Stomach smooth muscle (tissue), 2 donors: Measurements from ENCODE around the gene ZEB2.

Experiments
- H3K27ac ChIP-seq: one replicate; pipeline ENCODE4 v1.7.0; 2013; ENCODE audit warnings: mild to moderate bottlenecking, low read length, inconsistent platforms
- H3K27me3 ChIP-seq, 2 donors: one replicate each; pipeline ENCODE4 v1.7.0; 2013; ENCODE audit warnings: low read length in 2 of 2; ENCODE audit not compliant: insufficient read depth in 2 of 2, control insufficient read depth in 1 of 2
- H3K36me3 ChIP-seq, 2 donors: one replicate each; pipeline ENCODE4 v1.7.0; 2013; ENCODE audit warnings: low read length in 2 of 2; ENCODE audit not compliant: control insufficient read depth in 2 of 2, insufficient read depth in 2 of 2
- H3K4me1 ChIP-seq: one replicate; pipeline ENCODE4 v1.7.0; 2013; ENCODE audit warnings: low read length; ENCODE audit not compliant: control insufficient read depth, insufficient read depth
- H3K4me3 ChIP-seq, 2 donors: one replicate each; pipeline ENCODE4 v1.7.0; 2013; ENCODE audit warnings: low read length in 2 of 2
- H3K9ac ChIP-seq, 2 donors: one replicate each; pipeline ENCODE4 v1.7.0; 2013; ENCODE audit warnings: low read length in 2 of 2, mild to moderate bottlenecking in 1 of 2
- H3K9me3 ChIP-seq, 2 donors: one replicate each; pipeline ENCODE4 v1.7.0; 2013; ENCODE audit warnings: low read length in 2 of 2; ENCODE audit not compliant: control insufficient read depth in 2 of 2
- donor health status: healthy.
- donor health status: Pancreatic carcinoma.

The ZEB2 gene

GRCh38 chr2:144548532-144549191 lies 28.7 kb upstream of the ZEB2 start:
- H3K36me3 ChIP-seq = no peaks in the 10 kb centered on the region
- H3K27me3 ChIP-seq = no peaks in the 10 kb centered on the region
- H3K9ac ChIP-seq = no peak overlapping the region
- no peak overlapping the region for H3K4me3 ChIP-seq
- H3K27ac ChIP-seq = no peak overlapping the region
- H3K4me1 ChIP-seq = no peaks in the 10 kb centered on the region
- H3K9me3 ChIP-seq = peaks cover 0 to 3% of the 10 kb centered on the region in 2 donors

DNA sequence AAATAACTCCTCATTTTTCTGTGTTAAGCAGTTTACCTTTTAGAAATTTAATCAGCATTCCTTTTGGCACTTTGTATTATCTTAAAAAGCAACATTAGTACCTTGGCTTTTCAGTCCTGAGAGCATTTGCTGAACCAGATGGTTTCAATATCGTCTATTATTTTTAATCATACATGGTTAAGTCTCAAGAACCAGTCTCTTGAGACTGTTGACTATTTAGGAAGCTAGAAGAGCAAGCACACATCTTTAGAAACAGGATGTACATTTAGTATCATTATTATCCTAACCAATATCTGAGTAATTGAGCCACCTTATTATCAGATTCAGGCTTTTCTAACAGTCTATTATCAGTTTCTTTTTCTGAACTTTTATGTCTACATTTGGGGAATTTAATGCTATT lies 28.2 kb upstream of the ZEB2 start:
- Histone ChIP-seq H3K27ac (no peak overlapping the region), H3K36me3 (no peaks in the 10 kb centered on the region), H3K4me3 (no peak overlapping the region), H3K27me3 (no peaks in the 10 kb centered on the region), H3K9me3 (peaks cover 0 to 3% of the 10 kb centered on the region in 2 donors), H3K9ac (no peak overlapping the region), H3K4me1 (no peaks in the 10 kb centered on the region)

- Histone ChIP-seq H3K27ac (no peak overlapping the region), H3K9me3 (peaks cover 0 to 3% of the 10 kb centered on the region in 2 donors), H3K36me3 (no peaks in the 10 kb centered on the region), H3K9ac (no peak overlapping the region), H3K4me1 (no peaks in the 10 kb centered on the region), H3K4me3 (no peak overlapping the region), H3K27me3 (no peaks in the 10 kb centered on the region)
These were observed 27.6 kb upstream of the ZEB2 start for GRCh38 chr2:144547494-144547893.

DNA sequence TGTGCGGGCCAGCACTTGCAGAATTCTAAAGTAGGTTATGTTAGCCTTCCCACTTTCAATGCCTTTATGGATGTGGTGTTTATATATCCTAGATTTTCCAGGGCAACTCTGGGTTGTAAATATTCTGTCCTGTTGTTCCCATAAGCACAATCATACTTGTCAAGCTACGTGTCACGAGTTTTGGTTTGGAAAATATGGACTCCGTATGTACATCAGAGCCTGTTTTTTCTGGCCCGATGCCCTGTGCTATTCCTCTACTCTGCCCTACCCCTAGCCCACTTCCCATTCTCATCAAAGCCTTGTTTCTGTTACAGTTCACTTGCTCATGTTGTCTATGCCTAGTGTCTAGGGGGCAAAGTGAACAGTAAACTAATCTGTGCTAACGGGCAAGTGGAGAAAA lies 27.0 kb upstream of the ZEB2 start:
- H3K36me3 ChIP-seq = no peaks in the 10 kb centered on the region
- no peaks in the 10 kb centered on the region for H3K4me1 ChIP-seq
- no peak overlapping the region for H3K9ac ChIP-seq
- H3K9me3 ChIP-seq = peaks cover 0 to 3% of the 10 kb centered on the region in 2 donors
- H3K4me3 ChIP-seq = no peak overlapping the region
- H3K27me3 ChIP-seq = no peaks in the 10 kb centered on the region
- H3K27ac ChIP-seq = no peak overlapping the region

GRCh38 chr2:144545787-144546186 lies 25.9 kb upstream of the ZEB2 start:
- Histone ChIP-seq H3K27ac (no peak overlapping the region), H3K9ac (no peak overlapping the region), H3K9me3 (no peaks in the 10 kb centered on the region), H3K27me3 (no peaks in the 10 kb centered on the region), H3K36me3 (no peaks in the 10 kb centered on the region), H3K4me3 (no peak overlapping the region), H3K4me1 (no peaks in the 10 kb centered on the region)

GRCh38 chr2:144544053-144544452 lies 24.1 kb upstream of the ZEB2 start:
- no peaks in the 10 kb centered on the region for H3K27me3 ChIP-seq
- H3K9me3 ChIP-seq = no peaks in the 10 kb centered on the region
- H3K4me1 ChIP-seq = no peaks in the 10 kb centered on the region
- H3K9ac ChIP-seq = no peak overlapping the region
- no peak overlapping the region for H3K4me3 ChIP-seq
- no peak overlapping the region for H3K27ac ChIP-seq
- H3K36me3 ChIP-seq = no peaks in the 10 kb centered on the region

DNA sequence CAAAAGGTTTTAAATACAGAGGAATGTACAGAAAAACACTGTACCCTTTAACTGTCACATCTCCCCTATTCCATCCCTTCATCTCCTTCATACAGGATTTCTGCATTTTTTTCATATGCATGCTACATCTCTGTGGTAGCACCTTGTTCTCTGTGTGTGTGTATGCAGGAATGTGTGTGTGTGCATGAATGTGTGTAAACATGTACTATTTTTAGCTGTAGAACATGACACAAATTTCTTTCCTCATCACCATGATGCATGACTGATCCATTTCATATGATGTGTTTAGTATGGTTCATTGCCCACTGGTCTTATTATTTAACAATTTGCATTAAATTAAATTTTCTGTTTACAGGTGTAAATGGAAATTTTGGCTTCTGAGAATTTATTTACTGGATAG lies 21.5 kb upstream of the ZEB2 start:
- no peak overlapping the region for H3K27ac ChIP-seq
- no peak overlapping the region for H3K9ac ChIP-seq
- H3K4me3 ChIP-seq = no peak overlapping the region
- no peaks in the 10 kb centered on the region for H3K4me1 ChIP-seq
- H3K36me3 ChIP-seq = no peaks in the 10 kb centered on the region
- H3K9me3 ChIP-seq = no peaks in the 10 kb centered on the region
- no peaks in the 10 kb centered on the region for H3K27me3 ChIP-seq

DNA sequence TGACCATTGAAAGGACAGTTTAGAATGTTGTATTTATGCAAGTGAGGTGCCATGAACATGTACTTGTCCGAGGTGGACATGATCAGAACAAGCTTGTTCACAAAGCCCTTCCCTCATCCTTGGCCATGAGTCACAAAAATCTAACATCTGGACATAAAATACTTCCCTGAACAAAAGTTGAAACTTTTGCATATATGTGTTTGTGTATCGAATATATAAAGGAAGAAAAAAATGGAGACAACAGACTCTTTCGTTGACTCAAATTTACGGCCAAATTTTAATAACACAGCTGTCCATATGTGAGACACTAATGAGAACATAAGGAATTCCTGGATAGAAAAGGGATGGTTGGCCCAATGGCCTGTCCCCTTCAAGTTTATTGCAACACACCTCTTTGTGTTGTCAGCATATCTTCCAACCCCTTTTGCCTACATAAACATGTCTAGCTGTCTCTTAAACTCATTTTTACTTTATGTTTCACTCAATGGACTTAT lies 19.4 kb upstream of the ZEB2 start:
- H3K4me1 ChIP-seq = no peaks in the 10 kb centered on the region
- H3K4me3 ChIP-seq = no peak overlapping the region
- H3K36me3 ChIP-seq = no peaks in the 10 kb centered on the region
- no peak overlapping the region for H3K9ac ChIP-seq
- no peak overlapping the region for H3K27ac ChIP-seq
- H3K27me3 ChIP-seq = no peaks in the 10 kb centered on the region
- no peaks in the 10 kb centered on the region for H3K9me3 ChIP-seq

DNA sequence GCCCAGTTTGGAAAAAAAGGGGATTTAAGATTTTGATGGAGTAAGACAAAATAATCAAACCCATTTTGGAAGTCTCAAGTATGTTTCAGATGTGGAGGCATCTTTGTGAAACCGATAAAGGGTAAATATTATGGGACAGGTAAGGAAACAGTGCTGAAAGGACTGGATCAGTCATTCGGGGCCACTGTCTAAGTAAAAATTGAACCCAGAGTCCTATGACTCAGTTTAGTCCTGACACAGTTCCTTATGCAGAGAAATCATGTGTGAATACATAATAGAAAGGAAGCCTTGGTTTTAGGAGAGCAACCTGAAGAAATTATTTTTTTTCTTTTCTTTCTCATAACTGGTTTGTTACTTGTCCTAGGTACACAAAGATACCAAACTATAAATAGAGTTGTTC lies 15.4 kb upstream of the ZEB2 start:
- H3K4me3 ChIP-seq = no peak overlapping the region
- H3K4me1 ChIP-seq = no peaks in the 10 kb centered on the region
- no peaks in the 10 kb centered on the region for H3K36me3 ChIP-seq

GRCh38 chr2:144533221-144533620 lies 13.3 kb upstream of the ZEB2 start:
- Histone ChIP-seq H3K4me1 (no peaks in the 10 kb centered on the region), H3K4me3 (no peak overlapping the region), H3K9me3 (no peaks in the 10 kb centered on the region), H3K36me3 (no peaks in the 10 kb centered on the region), H3K27ac (no peak overlapping the region), H3K9ac (no peak overlapping the region), H3K27me3 (peaks cover 0 to 2% of the 10 kb centered on the region in 2 donors)

More for the DNA sequence above, 15.4 kb upstream of the ZEB2 start:
- H3K9me3 ChIP-seq = no peaks in the 10 kb centered on the region
- H3K9ac ChIP-seq = no peak overlapping the region
- peaks cover 0 to 2% of the 10 kb centered on the region in 2 donors for H3K27me3 ChIP-seq
- no peak overlapping the region for H3K27ac ChIP-seq

DNA sequence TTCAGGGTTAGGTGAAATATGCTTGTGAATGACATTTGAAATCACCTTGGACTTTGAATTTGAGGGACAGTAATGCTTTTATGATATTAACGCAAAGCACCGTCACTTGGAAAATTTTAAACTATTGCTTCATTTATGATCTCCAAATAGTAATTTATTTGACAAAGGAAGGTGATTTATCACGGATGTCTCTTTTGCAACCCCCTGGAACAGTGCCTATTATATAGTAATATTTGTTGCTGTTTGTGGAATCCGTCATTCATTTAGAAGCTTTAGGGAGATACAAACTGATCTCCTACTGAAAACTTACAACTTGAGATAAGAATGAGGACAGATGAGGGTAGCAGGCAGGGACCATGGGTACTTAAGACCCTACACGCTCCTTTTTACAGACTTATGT lies 10.7 kb upstream of the ZEB2 start:
- H3K27ac ChIP-seq = no peak overlapping the region
- H3K36me3 ChIP-seq = no peaks in the 10 kb centered on the region
- H3K9me3 ChIP-seq = no peaks in the 10 kb centered on the region
- no peaks in the 10 kb centered on the region for H3K4me1 ChIP-seq
- H3K27me3 ChIP-seq = peaks cover 0 to 2% of the 10 kb centered on the region in 2 donors
- H3K9ac ChIP-seq = no peak overlapping the region
- H3K4me3 ChIP-seq = no peak overlapping the region
